ENCODE measurements around the gene RAB9A.
"Not testable (repeated sequence)": the region's sequence is repeated elsewhere in the genome, so short reads cannot be mapped to it uniquely, and the experiment has no call there.

The RAB9A gene

GRCh38 chrX:13688958-13689740, at the start of gene RAB9A:
RAB9A (plus strand) TSS chrX:13689128; CDS start chrX:13708747, 19,619 bp downstream.
- peak; percentile 86 for DNase-seq (ENCODE audit: low read depth)
- TF ChIP-seq POLR2A (IDR thresholded peaks at IDR 0.05; ENCODE audit: extremely low read depth, insufficient read length) (peak; percentile 82), CTCF (IDR thresholded peaks at IDR 0.05; ENCODE audit: low read depth, low read length) (no peak), MAX (IDR thresholded peaks at IDR 0.05; ENCODE audit: low read depth, low read length) (0 out of 2 replicates have a peak, but pooled peaks have one; percentile 7), MYC (IDR thresholded peaks at IDR 0.05; ENCODE audit: low read depth, low read length) (peak; percentile 39; the same call in 1 of the 2 replicates)
- peak within 1 kb of the TSS; percentile 94 for H3K4me3 ChIP-seq (ENCODE audit: low read depth, low read length)

GRCh38 chrX:13641684-13642083, 47.2 kb upstream of the RAB9A start:
- not testable (repeated sequence) for DNase-seq (ENCODE audit: low read depth)

GRCh38 chrX:13645464-13646153, 43.3 kb upstream of the RAB9A start:
- TF ChIP-seq POLR2A (IDR thresholded peaks at IDR 0.05; ENCODE audit: extremely low read depth, insufficient read length) (no peak), MAX (IDR thresholded peaks at IDR 0.05; ENCODE audit: low read depth, low read length) (no peak), CTCF (IDR thresholded peaks at IDR 0.05; ENCODE audit: low read depth, low read length) (no peak), MYC (IDR thresholded peaks at IDR 0.05; ENCODE audit: low read depth, low read length) (no peak)
- H3K4me3 ChIP-seq (ENCODE audit: low read depth, low read length): no peak overlapping the region
- DNase-seq (ENCODE audit: low read depth): no peak

More at GRCh38 chrX:13641684-13642083, 47.2 kb upstream of the RAB9A start:
- H3K4me3 ChIP-seq (ENCODE audit: low read depth, low read length): not testable (repeated sequence)

GRCh38 chrX:13646154-13646549, 42.8 kb upstream of the RAB9A start:
- peak; percentile 53 for DNase-seq (ENCODE audit: low read depth)
- H3K4me3 ChIP-seq (ENCODE audit: low read depth, low read length): no peak overlapping the region
- TF ChIP-seq POLR2A (IDR thresholded peaks at IDR 0.05; ENCODE audit: extremely low read depth, insufficient read length): no peak
- TF ChIP-seq CTCF (IDR thresholded peaks at IDR 0.05; ENCODE audit: low read depth, low read length): peak; percentile 64

- peak; percentile 89 for DNase-seq (ENCODE audit: low read depth)
- peak overlapping the region; percentile 34 for H3K4me3 ChIP-seq (ENCODE audit: low read depth, low read length)
- TF ChIP-seq POLR2A (IDR thresholded peaks at IDR 0.05; ENCODE audit: extremely low read depth, insufficient read length): no peak
- TF ChIP-seq CTCF (IDR thresholded peaks at IDR 0.05; ENCODE audit: low read depth, low read length): no peak
- peak; percentile 83 for TF ChIP-seq MAX (IDR thresholded peaks at IDR 0.05; ENCODE audit: low read depth, low read length)
- peak; percentile 89 for TF ChIP-seq MYC (IDR thresholded peaks at IDR 0.05; ENCODE audit: low read depth, low read length)
Observed at GRCh38 chrX:13647709-13648212, 41.2 kb upstream of the RAB9A start.

- not testable (repeated sequence) for H3K4me3 ChIP-seq (ENCODE audit: low read depth, low read length)
- DNase-seq (ENCODE audit: low read depth): peak; percentile 55
Observed at GRCh38 chrX:13648336-13648735, 40.6 kb upstream of the RAB9A start.
